Coronary artery (tissue), 2 donors: Measurements from ENCODE around the gene TECPR1.

Experiments used
- DNase-seq: peaks from one replicate; pipeline ENCODE4 v3.0.0-alpha.2; 2017; ENCODE audit warnings: low spot score
- H3K27ac ChIP-seq, 2 donors: fragments of 200-600 bp; sonication (generic); one replicate each; pipeline ENCODE4 v1.5.1; 2016 to 2019
- H3K4me3 ChIP-seq: fragments of 200-600 bp; sonication (generic); 2 replicates; pipeline ENCODE4 v1.5.1; 2016; ENCODE audit warnings: mild to moderate bottlenecking, moderate library complexity
- TF ChIP-seq, protein P1 (sequence below): fragments of 200-600 bp; sonication (generic); IDR thresholded peaks from one replicate; pipeline ENCODE4 v1.5.1; 2019; ENCODE audit warnings: antibody characterized with exemption

Gene TECPR1

GRCh38 chr7:98192781-98193457 is 59.1 kb downstream of the TECPR1 start:
- Histone ChIP-seq H3K27ac (no peak overlapping the region), H3K4me3 (no peak overlapping the region)
- DNase-seq = peak; percentile 57
- TF ChIP-seq, protein P1, sequence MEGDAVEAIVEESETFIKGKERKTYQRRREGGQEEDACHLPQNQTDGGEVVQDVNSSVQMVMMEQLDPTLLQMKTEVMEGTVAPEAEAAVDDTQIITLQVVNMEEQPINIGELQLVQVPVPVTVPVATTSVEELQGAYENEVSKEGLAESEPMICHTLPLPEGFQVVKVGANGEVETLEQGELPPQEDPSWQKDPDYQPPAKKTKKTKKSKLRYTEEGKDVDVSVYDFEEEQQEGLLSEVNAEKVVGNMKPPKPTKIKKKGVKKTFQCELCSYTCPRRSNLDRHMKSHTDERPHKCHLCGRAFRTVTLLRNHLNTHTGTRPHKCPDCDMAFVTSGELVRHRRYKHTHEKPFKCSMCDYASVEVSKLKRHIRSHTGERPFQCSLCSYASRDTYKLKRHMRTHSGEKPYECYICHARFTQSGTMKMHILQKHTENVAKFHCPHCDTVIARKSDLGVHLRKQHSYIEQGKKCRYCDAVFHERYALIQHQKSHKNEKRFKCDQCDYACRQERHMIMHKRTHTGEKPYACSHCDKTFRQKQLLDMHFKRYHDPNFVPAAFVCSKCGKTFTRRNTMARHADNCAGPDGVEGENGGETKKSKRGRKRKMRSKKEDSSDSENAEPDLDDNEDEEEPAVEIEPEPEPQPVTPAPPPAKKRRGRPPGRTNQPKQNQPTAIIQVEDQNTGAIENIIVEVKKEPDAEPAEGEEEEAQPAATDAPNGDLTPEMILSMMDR = no peak

DNA sequence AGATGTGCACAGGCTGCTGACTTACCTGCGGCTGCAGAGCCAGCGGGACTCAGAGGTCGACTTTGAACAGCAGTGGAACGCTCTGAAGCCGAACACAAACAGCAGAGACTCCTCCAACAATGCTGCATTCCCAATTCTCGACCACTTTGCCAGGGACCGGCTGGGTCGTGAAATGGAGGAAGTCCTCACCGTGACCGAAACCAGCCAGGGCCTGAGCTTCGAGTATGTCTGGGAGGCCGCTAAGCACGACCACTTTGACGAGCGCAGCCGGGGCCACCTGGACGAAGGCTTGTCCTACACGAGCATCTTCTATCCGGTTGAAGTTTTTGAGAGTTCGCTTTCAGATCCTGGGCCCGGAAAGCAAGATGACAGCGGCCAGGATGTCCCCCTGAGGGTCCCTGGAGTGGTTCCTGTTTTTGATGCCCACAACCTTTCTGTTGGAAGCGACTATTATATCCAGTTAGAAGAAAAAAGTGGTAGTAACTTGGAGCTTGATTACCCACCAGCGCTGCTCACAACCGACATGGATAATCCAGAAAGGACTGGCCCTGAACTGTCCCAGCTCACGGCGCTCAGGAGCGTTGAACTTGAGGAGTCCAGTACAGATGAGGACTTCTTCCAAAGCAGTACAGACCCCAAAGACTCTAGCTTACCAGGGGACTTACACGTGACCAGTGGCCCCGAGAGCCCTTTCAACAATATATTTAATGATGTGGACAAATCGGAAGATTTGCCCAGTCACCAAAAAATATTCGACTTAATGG is 60.2 kb downstream of the TECPR1 start:
- Histone ChIP-seq H3K4me3 (no peak overlapping the region), H3K27ac (no peak overlapping the region)
- TF ChIP-seq, protein P1 = no peak
- peak; percentile 54 for DNase-seq

DNA sequence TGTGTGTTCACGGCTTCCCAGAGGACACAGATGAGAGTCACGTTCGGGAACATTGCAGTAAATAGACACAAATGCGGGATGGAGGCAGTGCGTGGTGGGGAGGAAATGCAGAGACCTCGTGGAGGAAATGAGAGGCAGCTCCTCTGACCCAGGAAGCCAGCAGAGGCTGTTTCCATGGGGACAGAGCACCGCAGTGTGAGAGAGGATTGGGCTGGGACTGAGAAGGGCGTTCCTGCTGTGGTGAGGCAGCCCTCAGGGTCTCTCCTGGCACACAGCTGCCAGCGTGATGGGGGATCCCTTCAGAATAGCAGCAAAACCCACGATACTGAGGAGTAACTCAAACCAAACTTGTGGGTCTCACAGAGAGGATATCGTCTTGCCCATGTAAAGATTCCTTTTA is 62.5 kb downstream of the TECPR1 start:
- TF ChIP-seq, protein P1 = no peak
- Histone ChIP-seq H3K4me3 (no peak overlapping the region), H3K27ac (no peak overlapping the region)
- DNase-seq = no peak

GRCh38 chr7:98187138-98187502 is 64.9 kb downstream of the TECPR1 start:
- H3K27ac ChIP-seq = peak overlapping the region; percentile 78 to 86
- DNase-seq = no peak
- TF ChIP-seq, protein P1 = no peak
- H3K4me3 ChIP-seq = peak overlapping the region; percentile 20

- Histone ChIP-seq H3K27ac (peak overlapping the region; percentile 78 to 86), H3K4me3 (peak overlapping the region; percentile 20)
- TF ChIP-seq, protein P1 = no peak
- DNase-seq = no peak
Observed at GRCh38 chr7:98186452-98187137, 65.4 kb downstream of the TECPR1 start.

DNA sequence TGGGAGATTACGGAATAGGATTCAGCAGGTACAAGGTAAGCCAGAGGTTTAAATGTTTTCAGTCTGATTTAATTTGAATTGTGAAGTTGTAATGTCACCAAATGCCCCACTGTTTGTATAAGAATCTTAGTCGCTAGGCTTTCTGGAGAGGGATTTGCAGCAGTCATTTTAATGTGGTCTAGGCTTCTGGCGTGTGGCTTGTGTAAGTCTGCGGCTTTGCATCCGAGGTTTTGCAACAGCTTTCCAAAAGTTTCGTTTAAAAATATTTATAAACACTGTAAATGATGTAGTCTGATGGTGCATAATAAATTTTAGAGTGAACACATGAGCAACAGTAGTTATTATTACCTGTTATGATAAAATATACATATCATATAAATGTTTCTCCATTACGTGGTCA is 66.9 kb downstream of the TECPR1 start:
- no peak overlapping the region for H3K27ac ChIP-seq
- TF ChIP-seq, protein P1 = no peak
- no peak overlapping the region for H3K4me3 ChIP-seq
- no peak for DNase-seq
